Liver (tissue), 3 donors: ENCODE measurements around the gene QDPR.

Source experiments
- ATF3 ChIP-seq: IDR thresholded peaks from 2 replicates; pipeline ENCODE4 v1.6.1; 2016; ENCODE audit warnings: antibody characterized with exemption
- HNF4G ChIP-seq: IDR thresholded peaks from 2 replicates; pipeline ENCODE4 v1.6.1; 2016; ENCODE audit warnings: antibody characterized with exemption
- RAD21 ChIP-seq, 2 donors: IDR thresholded peaks; 2 replicates each; pipeline ENCODE4 v1.6.1; 2016; ENCODE audit warnings: antibody characterized with exemption in 2 of 2, mild to moderate bottlenecking in 2 of 2
- REST ChIP-seq: IDR thresholded peaks from 2 replicates; pipeline ENCODE4 v1.6.1; 2016; ENCODE audit warnings: antibody characterized with exemption, mild to moderate bottlenecking
- RXRA ChIP-seq, 2 donors: IDR thresholded peaks; 2 replicates each; pipeline ENCODE4 v1.6.1; 2017 to 2018; ENCODE audit warnings: antibody characterized with exemption in 2 of 2, mild to moderate bottlenecking in 1 of 2
- TAF1 ChIP-seq: conservative IDR thresholded peaks from 2 replicates; pipeline ENCODE4 v1.6.1; 2016; ENCODE audit warnings: antibody characterized with exemption, mild to moderate bottlenecking
- YY1 ChIP-seq: IDR thresholded peaks from 2 replicates; pipeline ENCODE4 v1.6.1; 2016; ENCODE audit warnings: antibody characterized with exemption, mild to moderate bottlenecking
- ZBTB33 ChIP-seq: IDR thresholded peaks from 2 replicates; pipeline ENCODE4 v1.6.1; 2016; ENCODE audit warnings: antibody characterized with exemption
- TF ChIP-seq, protein P1 (sequence below): IDR thresholded peaks from 2 replicates; pipeline ENCODE4 v1.6.1; 2016; ENCODE audit warnings: antibody characterized with exemption
- TF ChIP-seq, protein P2 (sequence below): fragments of 150-350 bp; IDR thresholded peaks from 2 replicates; pipeline ENCODE4 v1.5.1; 2017; ENCODE audit warnings: improper control_type of control experiment, low read depth, low read length; ENCODE audit not compliant: missing input control
- donor health status: healthy.
- donor health status: healthy.

GRCh38 chr4:17544205-17544604 is 32.3 kb upstream of the QDPR start:
- TF ChIP-seq REST = no peak
- TF ChIP-seq YY1 = no peak
- TF ChIP-seq RAD21 (IDR thresholded peaks at IDR 0.05) = no peak
- TF ChIP-seq, protein P1, sequence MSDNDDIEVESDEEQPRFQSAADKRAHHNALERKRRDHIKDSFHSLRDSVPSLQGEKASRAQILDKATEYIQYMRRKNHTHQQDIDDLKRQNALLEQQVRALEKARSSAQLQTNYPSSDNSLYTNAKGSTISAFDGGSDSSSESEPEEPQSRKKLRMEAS = no peak
- TF ChIP-seq, protein P2, sequence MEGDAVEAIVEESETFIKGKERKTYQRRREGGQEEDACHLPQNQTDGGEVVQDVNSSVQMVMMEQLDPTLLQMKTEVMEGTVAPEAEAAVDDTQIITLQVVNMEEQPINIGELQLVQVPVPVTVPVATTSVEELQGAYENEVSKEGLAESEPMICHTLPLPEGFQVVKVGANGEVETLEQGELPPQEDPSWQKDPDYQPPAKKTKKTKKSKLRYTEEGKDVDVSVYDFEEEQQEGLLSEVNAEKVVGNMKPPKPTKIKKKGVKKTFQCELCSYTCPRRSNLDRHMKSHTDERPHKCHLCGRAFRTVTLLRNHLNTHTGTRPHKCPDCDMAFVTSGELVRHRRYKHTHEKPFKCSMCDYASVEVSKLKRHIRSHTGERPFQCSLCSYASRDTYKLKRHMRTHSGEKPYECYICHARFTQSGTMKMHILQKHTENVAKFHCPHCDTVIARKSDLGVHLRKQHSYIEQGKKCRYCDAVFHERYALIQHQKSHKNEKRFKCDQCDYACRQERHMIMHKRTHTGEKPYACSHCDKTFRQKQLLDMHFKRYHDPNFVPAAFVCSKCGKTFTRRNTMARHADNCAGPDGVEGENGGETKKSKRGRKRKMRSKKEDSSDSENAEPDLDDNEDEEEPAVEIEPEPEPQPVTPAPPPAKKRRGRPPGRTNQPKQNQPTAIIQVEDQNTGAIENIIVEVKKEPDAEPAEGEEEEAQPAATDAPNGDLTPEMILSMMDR = no peak
- no peak for TF ChIP-seq RXRA (IDR thresholded peaks at IDR 0.05)
- no peak for TF ChIP-seq TAF1
- no peak for TF ChIP-seq HNF4G
- no peak for TF ChIP-seq ZBTB33
- TF ChIP-seq ATF3 = no peak
